ENCODE data around the gene RPS6KA5.

DNA sequence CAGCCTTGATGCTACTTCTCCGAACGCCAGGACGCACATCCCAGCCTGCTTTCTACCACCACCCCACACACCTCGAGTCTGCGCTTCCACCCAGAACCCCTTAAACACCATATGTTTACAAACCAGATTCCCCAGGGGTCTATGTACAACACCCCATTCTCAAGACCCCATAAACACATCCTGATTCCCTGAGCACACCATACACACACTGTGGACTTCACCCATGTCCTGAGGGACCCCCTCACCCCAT is 244.9 kb downstream of the RPS6KA5 start:
- no peak for TF ChIP-seq RAD21 (IDR thresholded peaks at IDR 0.05; ENCODE audit: low read depth)
- TF ChIP-seq, protein P1, sequence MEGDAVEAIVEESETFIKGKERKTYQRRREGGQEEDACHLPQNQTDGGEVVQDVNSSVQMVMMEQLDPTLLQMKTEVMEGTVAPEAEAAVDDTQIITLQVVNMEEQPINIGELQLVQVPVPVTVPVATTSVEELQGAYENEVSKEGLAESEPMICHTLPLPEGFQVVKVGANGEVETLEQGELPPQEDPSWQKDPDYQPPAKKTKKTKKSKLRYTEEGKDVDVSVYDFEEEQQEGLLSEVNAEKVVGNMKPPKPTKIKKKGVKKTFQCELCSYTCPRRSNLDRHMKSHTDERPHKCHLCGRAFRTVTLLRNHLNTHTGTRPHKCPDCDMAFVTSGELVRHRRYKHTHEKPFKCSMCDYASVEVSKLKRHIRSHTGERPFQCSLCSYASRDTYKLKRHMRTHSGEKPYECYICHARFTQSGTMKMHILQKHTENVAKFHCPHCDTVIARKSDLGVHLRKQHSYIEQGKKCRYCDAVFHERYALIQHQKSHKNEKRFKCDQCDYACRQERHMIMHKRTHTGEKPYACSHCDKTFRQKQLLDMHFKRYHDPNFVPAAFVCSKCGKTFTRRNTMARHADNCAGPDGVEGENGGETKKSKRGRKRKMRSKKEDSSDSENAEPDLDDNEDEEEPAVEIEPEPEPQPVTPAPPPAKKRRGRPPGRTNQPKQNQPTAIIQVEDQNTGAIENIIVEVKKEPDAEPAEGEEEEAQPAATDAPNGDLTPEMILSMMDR (IDR thresholded peaks at IDR 0.05 in 2 of 3, conservative IDR thresholded peaks at IDR 0.05 in 1 of 3; ENCODE audit: borderline replicate concordance in 1 of 3, insufficient read depth in 1 of 3, low read depth in 2 of 3, low read length in 2 of 3): no peak
- TF ChIP-seq, protein P2, sequence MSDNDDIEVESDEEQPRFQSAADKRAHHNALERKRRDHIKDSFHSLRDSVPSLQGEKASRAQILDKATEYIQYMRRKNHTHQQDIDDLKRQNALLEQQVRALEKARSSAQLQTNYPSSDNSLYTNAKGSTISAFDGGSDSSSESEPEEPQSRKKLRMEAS (IDR thresholded peaks at IDR 0.05): no peak
- no peak for TF ChIP-seq EZH2 (IDR thresholded peaks at IDR 0.05)
- TF ChIP-seq, protein P3, sequence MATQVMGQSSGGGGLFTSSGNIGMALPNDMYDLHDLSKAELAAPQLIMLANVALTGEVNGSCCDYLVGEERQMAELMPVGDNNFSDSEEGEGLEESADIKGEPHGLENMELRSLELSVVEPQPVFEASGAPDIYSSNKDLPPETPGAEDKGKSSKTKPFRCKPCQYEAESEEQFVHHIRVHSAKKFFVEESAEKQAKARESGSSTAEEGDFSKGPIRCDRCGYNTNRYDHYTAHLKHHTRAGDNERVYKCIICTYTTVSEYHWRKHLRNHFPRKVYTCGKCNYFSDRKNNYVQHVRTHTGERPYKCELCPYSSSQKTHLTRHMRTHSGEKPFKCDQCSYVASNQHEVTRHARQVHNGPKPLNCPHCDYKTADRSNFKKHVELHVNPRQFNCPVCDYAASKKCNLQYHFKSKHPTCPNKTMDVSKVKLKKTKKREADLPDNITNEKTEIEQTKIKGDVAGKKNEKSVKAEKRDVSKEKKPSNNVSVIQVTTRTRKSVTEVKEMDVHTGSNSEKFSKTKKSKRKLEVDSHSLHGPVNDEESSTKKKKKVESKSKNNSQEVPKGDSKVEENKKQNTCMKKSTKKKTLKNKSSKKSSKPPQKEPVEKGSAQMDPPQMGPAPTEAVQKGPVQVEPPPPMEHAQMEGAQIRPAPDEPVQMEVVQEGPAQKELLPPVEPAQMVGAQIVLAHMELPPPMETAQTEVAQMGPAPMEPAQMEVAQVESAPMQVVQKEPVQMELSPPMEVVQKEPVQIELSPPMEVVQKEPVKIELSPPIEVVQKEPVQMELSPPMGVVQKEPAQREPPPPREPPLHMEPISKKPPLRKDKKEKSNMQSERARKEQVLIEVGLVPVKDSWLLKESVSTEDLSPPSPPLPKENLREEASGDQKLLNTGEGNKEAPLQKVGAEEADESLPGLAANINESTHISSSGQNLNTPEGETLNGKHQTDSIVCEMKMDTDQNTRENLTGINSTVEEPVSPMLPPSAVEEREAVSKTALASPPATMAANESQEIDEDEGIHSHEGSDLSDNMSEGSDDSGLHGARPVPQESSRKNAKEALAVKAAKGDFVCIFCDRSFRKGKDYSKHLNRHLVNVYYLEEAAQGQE (IDR thresholded peaks at IDR 0.05; ENCODE audit: low read depth): no peak

Data from HCT116 (cell line).